Astrocyte of the hippocampus (primary cell): ENCODE measurements around the gene CHST11.

Experiments used
- DNase-seq: peaks from one replicate; pipeline ENCODE4 v3.0.0; 2011; ENCODE audit warnings: low read depth, low spot score

Gene CHST11

DNA sequence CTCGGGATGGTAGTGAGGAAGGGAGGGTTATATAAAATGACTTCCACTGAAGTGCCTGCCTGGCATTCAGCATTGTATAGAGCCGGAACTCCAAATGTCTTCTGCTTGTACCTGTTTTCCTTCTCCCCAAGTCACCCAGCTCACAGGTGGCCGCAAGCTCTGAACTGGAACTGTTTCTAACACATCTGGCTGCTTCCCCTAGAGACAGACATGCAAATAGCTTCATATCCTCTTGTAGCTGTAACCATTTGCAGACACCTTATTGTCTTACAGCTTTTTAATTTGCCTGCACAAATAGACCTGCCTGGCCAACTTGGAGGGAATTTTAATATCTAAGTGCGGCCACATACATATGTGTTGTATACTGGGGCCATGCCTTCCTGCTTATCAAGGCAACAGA lies 126.0 kb downstream of the CHST11 start:
- DNase-seq = no peak

- no peak for DNase-seq
These were observed 126.6 kb downstream of the CHST11 start for GRCh38 chr12:104583301-104583700.

GRCh38 chr12:104585448-104586055 lies 128.8 kb downstream of the CHST11 start:
- no peak for DNase-seq

DNA sequence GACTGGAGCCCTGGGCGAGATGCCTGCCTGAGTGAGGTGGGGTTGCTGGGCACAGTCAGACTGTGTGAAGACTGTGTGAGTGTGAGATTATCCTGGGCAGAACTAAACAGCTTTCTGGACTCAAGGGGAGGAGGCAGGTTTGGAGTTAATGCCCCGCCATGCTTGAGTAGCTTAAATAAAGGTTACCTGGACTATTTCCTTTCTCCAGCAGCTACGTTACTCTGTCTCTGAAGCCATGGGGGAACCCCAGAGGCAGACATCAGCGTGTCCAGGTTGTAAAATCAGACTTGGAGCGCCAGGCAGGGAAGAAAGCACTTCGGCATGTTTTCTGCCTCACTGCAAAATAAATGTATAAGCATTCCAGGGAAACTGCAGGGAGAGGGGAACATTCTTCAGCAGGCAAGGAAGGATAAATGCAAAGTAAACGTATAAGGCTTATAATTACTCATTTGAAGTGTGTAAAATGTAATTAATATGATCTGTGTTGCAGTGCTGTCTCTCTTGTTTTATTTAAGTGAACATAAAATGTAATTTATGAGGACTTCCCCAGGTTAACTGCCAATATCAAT lies 129.7 kb downstream of the CHST11 start:
- DNase-seq = peak; percentile 25

GRCh38 chr12:104588047-104588920 lies 131.5 kb downstream of the CHST11 start:
- peak; percentile 44 for DNase-seq

GRCh38 chr12:104588921-104589590 lies 132.3 kb downstream of the CHST11 start:
- no peak for DNase-seq

- no peak for DNase-seq
These were observed 133.3 kb downstream of the CHST11 start for GRCh38 chr12:104590022-104590421.

DNA sequence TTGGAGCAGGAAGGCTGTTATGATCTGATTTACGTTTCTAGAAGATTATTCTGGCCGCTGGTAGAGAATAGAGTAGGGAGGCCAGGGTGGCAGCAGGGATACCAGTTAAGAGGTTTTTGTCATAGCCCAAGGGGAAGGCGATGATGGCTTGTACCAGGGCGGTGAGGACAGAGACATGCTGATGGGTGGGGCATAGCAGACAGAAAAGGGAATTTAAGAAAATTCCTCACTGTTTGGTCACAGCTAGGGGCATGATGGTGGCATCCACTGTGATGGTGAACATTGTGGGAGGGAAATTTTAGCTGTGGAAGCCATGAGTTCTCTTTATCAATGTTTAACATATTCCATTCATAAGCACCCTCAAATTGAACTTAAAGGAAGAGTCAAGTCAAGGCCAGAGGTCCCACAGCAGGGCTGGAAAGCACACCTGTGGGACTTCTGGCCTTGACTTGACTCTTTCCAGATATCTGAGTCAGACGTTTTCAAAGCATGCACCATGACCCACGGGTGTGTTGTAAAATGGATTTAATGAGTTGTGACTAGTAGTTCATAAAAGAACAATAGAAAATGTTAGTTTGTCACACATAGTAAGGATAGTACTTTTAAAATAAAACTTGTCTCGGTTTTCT lies 134.6 kb downstream of the CHST11 start:
- no peak for DNase-seq

DNA sequence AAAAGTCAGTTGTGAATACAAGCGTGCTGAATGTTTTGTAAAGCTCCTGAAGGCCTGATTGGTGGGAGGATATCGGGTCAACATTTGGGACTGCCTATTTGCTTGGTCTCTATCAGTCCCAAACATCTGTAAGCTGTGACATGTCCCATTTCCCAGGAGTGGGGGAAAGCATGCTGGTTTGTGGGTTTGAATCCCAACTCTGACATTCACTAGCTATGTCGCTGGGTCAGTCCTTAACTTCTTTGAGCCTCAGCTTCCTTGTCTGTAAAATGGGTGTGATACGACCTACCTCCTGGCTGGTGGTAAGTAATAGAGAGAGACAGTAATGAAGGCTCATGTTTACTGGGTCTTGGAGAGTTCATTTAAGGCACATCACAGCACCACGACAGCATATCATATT lies 136.7 kb downstream of the CHST11 start:
- no peak for DNase-seq

- DNase-seq = peak; percentile 59
These were observed 139.5 kb downstream of the CHST11 start for GRCh38 chr12:104596134-104596799.

- peak; percentile 17 for DNase-seq
These were observed 140.4 kb downstream of the CHST11 start for GRCh38 chr12:104596898-104597843.

GRCh38 chr12:104598342-104599271 lies 141.9 kb downstream of the CHST11 start:
- no peak for DNase-seq

DNA sequence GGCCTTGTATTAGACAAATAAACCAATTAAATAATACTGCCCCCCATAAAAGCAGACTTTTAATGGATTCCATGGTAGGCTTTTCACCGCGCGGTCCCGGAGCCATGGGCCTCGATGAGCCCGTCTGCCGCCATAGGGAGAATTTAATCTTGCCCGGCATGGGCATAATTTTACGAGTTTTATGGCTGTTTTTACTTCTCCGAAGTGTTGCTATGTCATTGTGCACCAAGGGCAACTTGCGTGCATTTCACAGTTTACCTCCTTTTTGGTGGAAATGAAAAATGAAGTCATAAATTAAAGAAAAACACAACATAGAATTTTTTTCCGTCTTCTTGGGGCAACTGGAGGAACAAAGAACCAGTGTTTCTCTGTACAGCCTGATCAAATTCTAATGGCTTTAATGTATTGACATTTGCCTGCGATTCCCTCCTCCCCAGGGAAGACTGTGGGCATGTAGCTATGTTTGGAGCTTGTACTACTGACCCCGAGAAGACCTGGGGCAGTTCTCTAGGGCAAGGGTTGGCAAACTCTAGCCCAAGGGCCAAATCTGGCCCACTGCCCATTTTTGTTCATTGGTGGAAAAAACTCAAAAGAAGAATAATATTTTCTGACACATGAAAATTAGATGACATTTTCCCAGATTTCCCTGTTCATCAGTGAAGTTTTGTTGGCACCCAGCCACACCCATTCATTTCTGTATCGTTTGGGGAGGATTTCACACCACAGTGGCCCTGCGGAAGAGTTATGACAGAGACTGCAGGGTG lies 142.7 kb downstream of the CHST11 start:
- DNase-seq = no peak

DNA sequence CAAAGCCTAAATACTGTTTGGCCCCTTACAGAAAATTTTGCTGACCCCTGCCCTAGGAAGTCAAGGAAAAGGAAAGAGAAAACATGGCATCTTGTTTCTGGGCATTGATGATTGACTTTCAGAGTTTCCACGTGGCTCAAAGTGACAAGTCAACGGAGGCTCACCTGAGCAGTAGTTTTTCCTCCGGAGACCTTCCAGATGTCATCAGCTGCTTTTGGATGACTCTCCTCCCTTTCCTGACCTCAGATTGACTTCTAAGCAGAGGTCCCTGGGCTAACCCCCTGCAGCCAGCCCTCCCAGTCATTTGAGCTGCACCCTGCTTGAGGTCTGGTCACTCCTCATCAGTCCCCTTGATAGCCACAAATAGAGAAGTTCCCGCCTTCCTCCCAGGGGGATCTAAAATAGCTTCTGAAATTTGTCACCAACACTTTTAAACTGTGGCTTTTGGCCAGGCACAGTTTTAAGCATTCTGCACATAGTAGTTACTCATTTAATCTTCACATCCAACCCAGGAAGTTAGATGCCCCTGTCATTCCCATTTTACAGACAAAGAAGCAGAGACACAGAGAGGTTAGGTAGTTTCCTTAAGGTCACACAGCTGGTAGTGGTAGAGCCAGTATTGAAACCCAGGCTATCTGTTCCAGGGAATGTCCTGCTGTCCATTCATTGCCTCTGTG lies 143.4 kb downstream of the CHST11 start:
- no peak for DNase-seq

GRCh38 chr12:104600790-104601739 lies 144.3 kb downstream of the CHST11 start:
- DNase-seq = no peak

GRCh38 chr12:104602406-104602805 lies 145.7 kb downstream of the CHST11 start:
- DNase-seq = peak; percentile 28
